GM19455 (cell line): ENCODE measurements around the gene IFNAR2.

Source experiments
- ATAC-seq: cut with Tn5 transposase; IDR thresholded peaks from one replicate; pipeline ENCODE4 v1.9.1; 2021; ENCODE audit not compliant: unreplicated experiment

IFNAR2 gene

DNA sequence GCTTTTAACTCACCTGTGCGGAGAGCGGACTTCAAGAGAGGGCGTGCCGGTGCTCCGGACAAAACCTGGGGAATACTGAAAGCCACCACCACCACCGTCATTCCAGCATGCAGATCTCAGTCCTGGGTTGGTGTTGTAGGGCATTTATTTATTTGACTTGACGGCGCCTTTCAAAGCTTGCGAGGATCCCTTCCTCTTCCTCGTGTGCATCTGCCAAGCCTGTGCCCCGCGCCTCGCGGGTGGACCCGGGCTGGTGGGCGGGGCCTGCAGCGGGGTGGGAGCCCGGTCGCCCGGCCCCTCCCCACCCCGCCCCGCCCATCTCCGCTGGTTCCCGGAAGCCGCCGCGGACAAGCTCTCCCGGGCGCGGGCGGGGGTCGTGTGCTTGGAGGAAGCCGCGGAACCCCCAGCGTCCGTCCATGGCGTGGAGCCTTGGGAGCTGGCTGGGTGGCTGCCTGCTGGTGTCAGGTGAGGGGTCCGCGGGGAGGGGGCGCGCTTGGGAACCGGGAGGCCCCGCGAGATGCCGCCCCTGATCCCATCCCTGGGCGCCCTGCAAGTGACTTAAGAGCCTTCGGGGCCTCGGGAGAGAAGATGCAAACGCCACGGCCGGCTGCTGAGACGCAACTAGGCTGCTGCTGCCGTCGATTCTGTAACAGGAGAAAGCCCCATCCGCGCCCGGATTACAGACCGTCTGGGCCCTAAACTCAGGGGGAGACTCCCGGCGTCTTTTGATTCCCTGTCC, 36.5 kb downstream of the IFNAR2 start, which contains the start of gene IL10RB:
Gene IL10RB, plus strand, starts transcription at position 318 of the 739 bp plus-strand sequence. Its CDS starts 99 bp downstream, at position 417.
- peak; percentile 43 for ATAC-seq

DNA sequence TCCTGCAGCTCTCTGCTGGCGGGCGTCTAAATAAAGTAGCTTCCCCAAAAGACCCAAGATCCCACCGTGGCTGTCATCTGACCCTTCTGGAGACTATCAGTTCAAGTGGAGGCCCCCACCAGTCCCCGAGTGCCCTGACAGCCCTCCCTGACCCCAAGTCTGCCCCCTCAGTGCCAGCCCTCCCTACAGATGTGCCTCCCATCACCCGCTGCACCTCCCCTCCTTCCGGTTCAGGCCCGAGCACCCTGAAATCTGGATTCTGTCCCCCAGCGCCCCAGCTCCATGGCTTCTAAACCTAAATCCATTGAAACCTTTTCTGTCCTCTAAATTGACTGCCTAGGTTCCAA, 37.0 kb downstream of the IFNAR2 start:
- no peak for ATAC-seq

DNA sequence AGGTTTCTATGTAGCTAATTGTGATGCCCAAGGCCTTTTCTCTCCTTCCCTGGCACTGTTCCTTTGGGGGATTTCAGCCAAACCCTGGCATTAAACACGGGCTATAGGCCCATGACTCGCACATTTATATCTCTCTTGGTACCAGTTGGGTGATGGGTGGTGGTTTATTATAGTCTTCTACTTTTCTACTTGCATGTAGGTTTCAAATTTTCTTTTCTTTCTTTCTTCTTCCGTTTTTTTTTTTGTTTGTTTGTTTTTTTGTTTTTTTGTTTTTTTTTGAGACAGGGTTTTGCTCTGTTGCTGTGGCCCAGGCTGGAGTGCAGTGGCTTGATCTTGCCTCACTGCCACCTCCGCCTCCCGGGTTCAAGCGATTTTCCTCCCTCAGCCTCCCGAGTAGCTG, 37.5 kb downstream of the IFNAR2 start:
- ATAC-seq: no peak

DNA sequence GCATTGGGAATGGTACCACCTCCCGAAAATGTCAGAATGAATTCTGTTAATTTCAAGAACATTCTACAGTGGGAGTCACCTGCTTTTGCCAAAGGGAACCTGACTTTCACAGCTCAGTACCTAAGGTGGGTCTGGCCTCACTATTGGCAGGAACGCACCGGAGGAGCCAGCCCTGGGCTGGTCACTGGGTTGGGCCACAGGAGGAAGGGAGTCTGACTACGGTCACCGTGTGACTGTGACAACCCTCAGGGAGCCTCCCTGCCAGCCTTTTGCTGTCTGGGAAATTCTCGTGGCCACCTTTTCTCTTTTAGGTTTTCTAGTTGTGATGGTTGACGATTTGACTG, 38.6 kb downstream of the IFNAR2 start:
- peak; percentile 2 for ATAC-seq

DNA sequence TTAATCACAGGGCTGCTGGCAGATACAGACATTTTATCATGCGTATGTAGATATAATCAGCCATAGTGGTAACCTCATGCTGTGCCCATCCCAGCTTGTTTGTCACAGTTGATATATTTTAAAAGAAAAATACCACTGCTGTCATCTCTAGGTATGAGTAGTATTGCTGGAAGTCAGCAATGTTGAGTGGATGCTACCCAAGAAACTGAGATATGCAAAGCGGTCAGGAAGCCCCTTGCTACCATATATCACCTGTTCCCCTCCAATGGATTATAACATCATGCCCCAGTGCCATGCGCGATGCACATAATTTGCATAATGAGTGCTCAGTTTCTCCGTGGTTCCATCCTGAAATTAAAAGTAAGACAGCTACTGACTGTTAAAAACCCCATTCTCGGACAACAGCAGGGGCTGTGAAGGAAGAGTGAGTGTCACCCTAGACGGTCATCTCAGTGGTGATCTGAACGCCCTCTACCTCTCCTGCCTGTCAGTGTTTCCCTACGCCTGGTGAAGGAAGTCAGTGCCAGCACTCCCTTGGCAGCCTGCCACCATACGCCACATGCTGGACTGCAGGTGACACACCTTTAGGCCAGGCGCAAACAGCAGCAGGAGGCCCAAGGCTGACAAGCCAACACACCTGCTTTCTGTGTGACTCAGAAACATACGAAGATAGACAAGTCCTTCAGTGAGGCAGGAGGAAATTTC, 39.2 kb downstream of the IFNAR2 start:
- peak; percentile 55 for ATAC-seq

DNA sequence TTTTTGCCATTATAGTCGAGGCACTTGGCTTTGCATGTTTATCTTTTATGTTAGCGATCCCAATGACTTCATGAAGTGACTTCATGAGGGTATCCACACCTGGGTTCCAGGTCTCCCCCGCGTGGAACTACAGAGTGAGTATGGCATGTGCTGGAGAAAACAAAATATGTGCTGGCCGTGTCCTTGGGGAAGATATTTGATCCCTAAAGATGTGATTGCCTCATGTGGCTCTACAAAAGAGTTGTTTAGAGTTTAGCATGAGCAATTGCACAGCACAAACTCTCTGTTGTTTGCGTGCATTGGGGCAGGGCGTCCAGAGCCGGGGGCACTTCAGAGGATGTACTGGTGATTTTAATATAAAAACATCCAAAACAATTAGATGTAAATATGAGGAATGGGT, 41.2 kb downstream of the IFNAR2 start:
- ATAC-seq: no peak

DNA sequence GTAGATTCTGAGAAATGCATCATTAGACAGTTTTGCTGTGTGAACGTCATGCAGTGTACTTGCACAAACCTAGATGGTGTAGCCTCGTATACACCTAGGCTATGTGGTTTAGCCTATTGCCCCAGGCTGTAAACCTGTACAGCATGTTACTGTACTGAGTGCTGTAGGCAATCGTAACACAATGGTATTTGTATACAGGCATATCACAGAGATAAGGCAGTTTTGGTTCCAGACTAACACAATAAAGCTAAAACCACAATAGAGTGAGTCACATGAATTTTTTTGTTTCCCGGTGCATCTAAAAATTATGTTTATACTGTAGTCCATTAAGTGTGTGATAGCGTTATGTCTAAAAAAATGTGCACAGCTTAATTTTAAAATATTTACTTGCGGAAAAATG, 43.3 kb downstream of the IFNAR2 start:
- no peak for ATAC-seq

DNA sequence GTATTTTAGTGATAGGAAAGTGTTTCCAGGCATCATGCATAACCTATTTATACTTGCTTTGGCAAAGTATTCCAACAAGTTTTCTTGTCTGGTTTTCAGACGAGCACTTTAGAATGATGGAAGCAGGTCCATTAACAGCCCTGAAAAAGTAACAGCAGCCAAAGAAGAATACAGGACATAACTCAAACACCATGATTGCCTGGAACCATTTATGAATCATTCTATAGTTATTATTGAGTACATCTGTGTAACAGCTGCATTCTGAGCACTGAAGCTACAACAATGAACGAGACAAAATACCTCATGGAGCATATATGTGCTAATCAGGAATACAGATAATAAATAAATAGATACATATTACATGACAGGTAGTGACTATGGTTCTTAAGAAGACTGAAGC, 49.0 kb downstream of the IFNAR2 start:
- no peak for ATAC-seq

DNA sequence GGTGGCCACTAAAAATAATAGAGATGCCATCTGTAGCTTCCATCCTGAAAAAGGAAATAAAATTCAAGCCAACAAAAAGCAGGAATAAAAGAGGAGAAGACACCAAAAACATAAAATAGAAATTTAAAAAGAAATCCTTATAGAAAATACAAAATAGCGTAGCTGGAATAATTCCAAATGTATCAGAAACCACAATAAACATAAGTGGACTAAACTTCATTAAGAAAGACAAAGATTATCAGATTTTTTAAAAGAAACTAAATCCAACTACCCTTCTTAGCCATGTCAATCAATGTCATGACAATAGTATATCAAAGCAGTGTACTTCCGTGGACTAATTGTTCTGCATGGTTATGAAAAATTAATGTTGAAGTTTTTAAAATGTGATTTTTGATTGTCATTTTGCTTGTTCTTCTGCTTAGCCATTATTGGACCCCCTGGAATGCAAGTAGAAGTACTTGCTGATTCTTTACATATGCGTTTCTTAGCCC, 49.6 kb downstream of the IFNAR2 start:
- no peak for ATAC-seq
